ENCODE measurements around the gene NXT1.
A peak's percentile ranks its signal among the peaks of the same experiment; 100 is the strongest.
"Not testable (repeated sequence)": the region's sequence is repeated elsewhere in the genome, so short reads cannot be mapped to it uniquely, and the experiment has no call there.

The NXT1 gene

GRCh38 chr20:23350196-23350903 lies at the start of gene NXT1:
Gene NXT1, plus strand, starts transcription at chr20:23350791. Its CDS starts 3,251 bp downstream, at chr20:23354042.
- H3K36me3 Mint-ChIP-seq, result peaks cover 8% of the 10 kb centered on the region
- H3K27ac Mint-ChIP-seq, result peak within 1 kb of the TSS; percentile 100
- peaks cover 30% of the 10 kb centered on the region for H3K4me1 Mint-ChIP-seq (ENCODE audit: low read depth)
- H3K27me3 Mint-ChIP-seq, result no peaks in the 10 kb centered on the region
- peak within 1 kb of the TSS; percentile 94 for H3K4me3 Mint-ChIP-seq
- H3K9me3 Mint-ChIP-seq (ENCODE audit: low read depth), result no peaks in the 10 kb centered on the region

DNA sequence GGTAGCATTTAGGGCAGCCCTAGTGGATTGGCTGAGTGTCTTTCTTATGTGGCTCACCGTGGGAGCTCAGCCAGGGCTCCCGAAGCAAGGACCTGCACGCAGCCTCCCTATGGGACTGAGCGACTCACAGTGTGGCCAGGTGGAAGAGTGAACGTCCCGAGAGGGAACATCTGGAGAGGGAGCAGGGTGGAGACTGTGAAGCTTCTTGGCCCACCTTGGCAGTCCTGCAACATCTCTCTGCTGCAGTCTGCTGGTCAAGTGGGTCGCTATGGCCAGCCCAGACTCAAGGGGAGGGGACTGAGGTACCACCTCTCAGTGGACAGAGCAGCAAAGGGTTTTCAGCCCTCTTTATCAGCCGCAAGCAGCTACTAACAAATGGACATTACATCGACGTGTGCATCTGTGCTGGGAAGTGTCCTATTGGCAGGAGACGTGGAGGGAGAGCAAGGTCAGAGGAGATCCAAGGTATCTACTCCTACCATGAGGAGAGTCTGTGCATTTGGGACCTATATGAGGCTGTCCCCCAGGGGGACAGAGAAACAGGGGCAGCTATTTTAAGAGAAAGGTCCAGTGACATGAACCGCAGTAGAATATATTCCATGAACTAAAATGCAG lies 49.0 kb upstream of the NXT1 start:
- Mint-ChIP-seq H3K9me3 (ENCODE audit: low read depth) (no peaks in the 10 kb centered on the region), H3K27ac (no peak overlapping the region), H3K4me3 (no peak overlapping the region), H3K36me3 (no peaks in the 10 kb centered on the region), H3K4me1 (ENCODE audit: low read depth) (no peaks in the 10 kb centered on the region), H3K27me3 (no peaks in the 10 kb centered on the region)

GRCh38 chr20:23302386-23302785 lies 48.2 kb upstream of the NXT1 start:
- no peaks in the 10 kb centered on the region for H3K4me1 Mint-ChIP-seq (ENCODE audit: low read depth)
- H3K9me3 Mint-ChIP-seq (ENCODE audit: low read depth), result no peaks in the 10 kb centered on the region
- no peaks in the 10 kb centered on the region for H3K27me3 Mint-ChIP-seq
- no peak overlapping the region for H3K4me3 Mint-ChIP-seq
- no peaks in the 10 kb centered on the region for H3K36me3 Mint-ChIP-seq
- no peak overlapping the region for H3K27ac Mint-ChIP-seq

- no peaks in the 10 kb centered on the region for H3K4me1 Mint-ChIP-seq (ENCODE audit: low read depth)
- no peak overlapping the region for H3K27ac Mint-ChIP-seq
- no peaks in the 10 kb centered on the region for H3K36me3 Mint-ChIP-seq
- no peaks in the 10 kb centered on the region for H3K9me3 Mint-ChIP-seq (ENCODE audit: low read depth)
- H3K27me3 Mint-ChIP-seq, result no peaks in the 10 kb centered on the region
- H3K4me3 Mint-ChIP-seq, result no peak overlapping the region
Measured at GRCh38 chr20:23302801-23303200, 47.8 kb upstream of the NXT1 start.

- Mint-ChIP-seq H3K36me3 (no peaks in the 10 kb centered on the region), H3K27ac (no peak overlapping the region), H3K27me3 (no peaks in the 10 kb centered on the region), H3K4me1 (ENCODE audit: low read depth) (no peaks in the 10 kb centered on the region), H3K4me3 (no peak overlapping the region), H3K9me3 (ENCODE audit: low read depth) (no peaks in the 10 kb centered on the region)
Measured at GRCh38 chr20:23303325-23304102, 47.1 kb upstream of the NXT1 start.

DNA sequence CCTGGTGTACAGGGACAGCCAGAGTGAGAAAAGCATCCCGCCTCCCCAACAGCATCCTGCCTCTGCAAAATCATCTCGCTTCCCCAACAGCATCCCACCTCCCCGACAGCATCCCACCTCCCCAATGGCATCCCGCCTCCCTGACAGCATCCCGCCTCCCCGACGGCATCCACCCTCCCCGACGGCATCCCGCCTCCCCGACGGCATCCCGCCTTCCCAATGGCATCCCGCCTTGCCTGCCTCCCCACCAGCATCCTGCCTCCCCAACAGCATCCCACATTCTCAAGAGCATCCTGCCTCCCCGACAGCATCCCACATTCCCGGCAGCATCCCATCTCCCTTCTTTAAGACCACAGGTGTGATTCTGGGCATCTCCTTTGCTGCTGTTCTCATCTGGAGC lies 46.0 kb upstream of the NXT1 start:
- Mint-ChIP-seq H3K4me1 (ENCODE audit: low read depth) (no peaks in the 10 kb centered on the region), H3K9me3 (ENCODE audit: low read depth) (no peaks in the 10 kb centered on the region), H3K27me3 (no peaks in the 10 kb centered on the region), H3K36me3 (no peaks in the 10 kb centered on the region), H3K27ac (no peak overlapping the region), H3K4me3 (no peak overlapping the region)

- no peaks in the 10 kb centered on the region for H3K4me1 Mint-ChIP-seq (ENCODE audit: low read depth)
- H3K4me3 Mint-ChIP-seq, result no peak overlapping the region
- no peak overlapping the region for H3K27ac Mint-ChIP-seq
- no peaks in the 10 kb centered on the region for H3K27me3 Mint-ChIP-seq
- no peaks in the 10 kb centered on the region for H3K9me3 Mint-ChIP-seq (ENCODE audit: low read depth)
- H3K36me3 Mint-ChIP-seq, result no peaks in the 10 kb centered on the region
Measured at GRCh38 chr20:23305098-23305497, 45.5 kb upstream of the NXT1 start.

DNA sequence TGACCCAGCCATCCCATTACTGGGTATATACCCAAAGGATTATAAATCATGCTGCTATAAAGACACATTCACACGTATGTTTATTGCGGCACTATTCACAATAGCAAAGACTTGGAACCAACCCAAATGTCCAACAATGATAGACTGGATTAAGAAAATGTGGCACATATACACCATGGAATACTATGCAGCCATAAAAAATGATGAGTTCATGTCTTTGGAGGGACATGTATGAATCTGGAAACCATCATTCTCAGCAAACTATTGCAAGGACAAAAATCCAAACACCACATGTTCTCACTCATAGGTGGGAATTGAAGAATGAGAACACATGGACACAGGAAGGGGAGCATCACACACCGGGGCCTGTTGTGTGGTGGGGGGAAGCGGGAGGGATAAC lies 43.2 kb upstream of the NXT1 start:
- not testable (repeated sequence) for H3K36me3 Mint-ChIP-seq; H3K27me3 Mint-ChIP-seq; H3K4me3 Mint-ChIP-seq; H3K4me1 Mint-ChIP-seq (ENCODE audit: low read depth); H3K27ac Mint-ChIP-seq; H3K9me3 Mint-ChIP-seq (ENCODE audit: low read depth)

DNA sequence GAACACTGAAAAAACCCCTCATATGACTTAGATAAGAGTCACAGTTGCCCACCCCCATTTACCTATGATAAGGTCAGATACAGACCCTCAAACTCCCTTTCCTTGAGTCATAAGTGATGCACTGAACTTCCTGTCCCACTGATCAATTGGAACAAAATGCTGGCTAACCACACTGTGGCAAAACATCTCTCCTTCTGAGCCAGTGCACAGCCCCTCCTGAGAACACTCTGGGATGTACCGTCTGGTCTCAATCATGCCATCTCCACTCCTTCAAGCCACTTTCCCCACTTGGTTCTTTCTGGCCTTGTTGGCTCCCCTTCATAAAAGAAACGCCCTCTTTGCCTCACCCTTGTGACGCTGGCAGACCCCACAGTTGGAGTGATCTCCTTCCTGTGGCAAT lies 42.6 kb upstream of the NXT1 start:
- no peaks in the 10 kb centered on the region for H3K9me3 Mint-ChIP-seq (ENCODE audit: low read depth)
- no peak overlapping the region for H3K27ac Mint-ChIP-seq
- no peaks in the 10 kb centered on the region for H3K27me3 Mint-ChIP-seq
- H3K4me1 Mint-ChIP-seq (ENCODE audit: low read depth), result no peaks in the 10 kb centered on the region
- H3K36me3 Mint-ChIP-seq, result no peaks in the 10 kb centered on the region
- no peak overlapping the region for H3K4me3 Mint-ChIP-seq

GRCh38 chr20:23308908-23309307 lies 41.7 kb upstream of the NXT1 start:
- H3K4me1 Mint-ChIP-seq (ENCODE audit: low read depth), result no peaks in the 10 kb centered on the region

DNA sequence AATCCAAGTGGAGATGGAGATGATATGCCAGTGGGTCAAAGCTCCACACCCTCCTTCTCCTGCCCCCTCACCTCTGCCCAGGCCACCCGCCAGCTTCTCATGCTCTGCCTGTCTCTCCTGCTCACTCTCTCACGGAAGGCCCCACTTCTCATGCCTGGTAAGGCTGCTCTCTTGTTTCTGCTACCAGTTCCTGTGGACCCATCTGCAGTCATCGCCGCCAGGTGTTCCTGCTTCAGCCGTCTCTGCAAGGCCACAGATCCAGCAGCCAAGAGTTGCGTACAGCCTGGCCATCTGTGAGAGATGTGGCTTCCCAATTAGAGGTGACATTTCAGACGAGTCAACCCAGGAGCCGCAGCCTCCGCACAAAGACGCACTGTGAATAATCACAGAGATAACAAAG lies 40.8 kb upstream of the NXT1 start:
- Mint-ChIP-seq H3K4me1 (ENCODE audit: low read depth) (no peaks in the 10 kb centered on the region), H3K9me3 (ENCODE audit: low read depth) (no peaks in the 10 kb centered on the region), H3K36me3 (no peaks in the 10 kb centered on the region), H3K4me3 (no peak overlapping the region), H3K27me3 (no peaks in the 10 kb centered on the region), H3K27ac (no peak overlapping the region)

More at GRCh38 chr20:23308908-23309307, 41.7 kb upstream of the NXT1 start:
- Mint-ChIP-seq H3K27ac (no peak overlapping the region), H3K9me3 (ENCODE audit: low read depth) (no peaks in the 10 kb centered on the region), H3K36me3 (no peaks in the 10 kb centered on the region), H3K4me3 (no peak overlapping the region), H3K27me3 (no peaks in the 10 kb centered on the region)

DNA sequence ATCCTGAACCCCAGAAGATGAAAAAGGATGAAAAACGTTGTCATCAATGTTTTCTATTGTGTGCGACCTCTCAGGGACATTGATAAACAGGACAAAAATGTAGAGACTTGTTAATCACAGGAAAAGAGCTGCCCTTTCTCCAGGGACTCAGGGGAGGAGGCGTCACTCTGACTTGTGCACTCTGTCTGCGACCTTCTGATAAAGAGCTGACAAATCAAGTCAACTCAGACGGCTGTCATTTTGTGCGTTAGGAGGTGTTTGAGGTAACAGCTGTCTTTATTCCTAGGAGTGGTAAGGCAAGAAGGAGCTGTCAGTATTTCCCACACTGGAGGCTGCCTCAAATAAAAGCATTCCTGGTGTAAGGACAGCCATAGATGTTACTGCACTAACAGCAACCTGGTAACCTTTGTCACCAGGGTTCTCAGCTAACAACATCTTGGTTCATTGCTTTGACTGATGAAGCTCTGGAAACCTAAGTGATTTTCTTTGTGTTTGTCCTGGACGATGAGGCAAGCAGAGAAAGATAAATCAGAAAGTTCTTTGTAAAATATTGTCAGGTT lies 38.6 kb upstream of the NXT1 start:
- H3K27ac Mint-ChIP-seq, result no peak overlapping the region
- no peaks in the 10 kb centered on the region for H3K36me3 Mint-ChIP-seq
- H3K4me3 Mint-ChIP-seq, result no peak overlapping the region
- no peaks in the 10 kb centered on the region for H3K4me1 Mint-ChIP-seq (ENCODE audit: low read depth)
- no peaks in the 10 kb centered on the region for H3K9me3 Mint-ChIP-seq (ENCODE audit: low read depth)
- no peaks in the 10 kb centered on the region for H3K27me3 Mint-ChIP-seq

DNA sequence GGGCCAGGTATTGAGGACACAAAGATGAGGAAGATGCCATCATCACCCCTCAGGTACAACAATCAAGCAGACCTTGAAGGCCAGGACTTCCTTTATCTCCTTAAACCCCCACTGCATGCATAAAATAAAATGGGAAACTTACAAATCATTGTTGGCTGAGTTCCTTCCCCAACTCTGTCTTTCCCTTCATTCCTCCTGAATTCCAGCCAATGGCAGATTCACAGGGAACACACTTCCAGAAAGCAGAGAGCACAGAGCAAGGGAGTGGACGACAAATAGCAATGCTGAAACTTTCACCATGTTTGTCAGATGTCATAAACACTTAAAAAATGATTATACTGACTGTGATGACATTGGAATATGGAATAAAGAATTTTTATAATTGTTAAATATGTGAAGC lies 37.3 kb upstream of the NXT1 start:
- Mint-ChIP-seq H3K4me1 (ENCODE audit: low read depth) (no peaks in the 10 kb centered on the region), H3K27me3 (no peaks in the 10 kb centered on the region), H3K27ac (no peak overlapping the region), H3K4me3 (no peak overlapping the region), H3K9me3 (ENCODE audit: low read depth) (no peaks in the 10 kb centered on the region), H3K36me3 (no peaks in the 10 kb centered on the region)

DNA sequence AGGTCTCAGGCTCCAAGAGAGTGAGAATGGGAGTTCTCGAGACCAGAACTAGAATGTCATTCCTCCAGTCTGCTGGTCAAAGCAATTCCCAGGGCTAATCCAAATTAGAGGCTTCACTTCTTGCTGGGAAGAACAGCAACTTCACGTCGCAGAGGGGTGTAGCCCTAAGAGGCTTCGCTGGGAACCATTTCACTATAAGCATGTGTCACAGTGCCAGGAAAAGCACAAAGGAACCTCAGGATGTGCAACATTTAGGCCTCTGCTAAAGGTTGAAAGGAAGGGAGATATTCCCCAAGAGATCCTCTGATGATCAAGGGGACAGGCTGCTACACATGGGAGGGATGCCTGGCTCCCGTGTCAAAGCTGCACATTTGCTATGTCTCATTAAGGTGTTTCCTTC lies 35.9 kb upstream of the NXT1 start:
- Mint-ChIP-seq H3K9me3 (ENCODE audit: low read depth) (no peaks in the 10 kb centered on the region), H3K27ac (no peak overlapping the region), H3K4me1 (ENCODE audit: low read depth) (no peaks in the 10 kb centered on the region), H3K36me3 (no peaks in the 10 kb centered on the region), H3K4me3 (no peak overlapping the region), H3K27me3 (no peaks in the 10 kb centered on the region)

DNA sequence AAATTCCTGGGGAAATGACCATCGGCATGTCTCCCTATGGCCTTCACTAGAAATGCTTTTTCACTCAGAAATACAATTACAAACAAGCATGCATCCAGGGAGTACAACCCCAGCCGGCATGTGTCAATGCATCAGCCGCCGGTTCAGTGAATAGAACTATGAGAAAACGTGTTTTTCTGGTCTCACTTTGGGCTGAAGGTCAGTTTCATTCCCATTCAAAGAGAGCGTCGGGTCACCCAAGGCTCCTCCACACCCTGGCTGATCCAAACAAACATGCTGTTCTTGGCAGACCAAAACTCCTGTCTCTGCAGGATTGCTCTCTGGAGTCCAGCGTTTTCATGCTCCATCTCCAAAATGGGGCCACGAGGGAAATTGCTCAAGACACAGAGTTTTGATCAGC lies 35.5 kb upstream of the NXT1 start:
- Mint-ChIP-seq H3K27ac (no peak overlapping the region), H3K4me3 (no peak overlapping the region), H3K4me1 (ENCODE audit: low read depth) (no peaks in the 10 kb centered on the region), H3K27me3 (no peaks in the 10 kb centered on the region), H3K36me3 (no peaks in the 10 kb centered on the region), H3K9me3 (ENCODE audit: low read depth) (no peaks in the 10 kb centered on the region)
